ENCODE data around the gene COMMD7.

The COMMD7 gene

GRCh38 chr20:32672982-32673851, 70.0 kb downstream of the COMMD7 start:
- DNase-seq = peak; percentile 17

- DNase-seq = peak; percentile 88
Observed at GRCh38 chr20:32672394-32672981, 70.8 kb downstream of the COMMD7 start.

GRCh38 chr20:32670773-32671455, 72.4 kb downstream of the COMMD7 start:
- peak; percentile 12 for DNase-seq

GRCh38 chr20:32667027-32667426, 76.2 kb downstream of the COMMD7 start:
- no peak for DNase-seq

- DNase-seq = peak; percentile 8
Observed at GRCh38 chr20:32664678-32665159, 78.5 kb downstream of the COMMD7 start.

- no peak for DNase-seq
Observed at GRCh38 chr20:32664012-32664677, 79.1 kb downstream of the COMMD7 start.

GRCh38 chr20:32663335-32664011, 79.8 kb downstream of the COMMD7 start:
- DNase-seq = no peak

GRCh38 chr20:32661820-32662528, 81.3 kb downstream of the COMMD7 start:
- DNase-seq = no peak

GRCh38 chr20:32660661-32661060, 82.6 kb downstream of the COMMD7 start:
- no peak for DNase-seq

- DNase-seq = no peak
Observed at GRCh38 chr20:32656827-32657226, 86.4 kb downstream of the COMMD7 start.

GRCh38 chr20:32655903-32656512, 87.3 kb downstream of the COMMD7 start:
- no peak for DNase-seq

- DNase-seq = peak; percentile 76
Observed at GRCh38 chr20:32652739-32653526, 90.3 kb downstream of the COMMD7 start.

Data from inflammatory macrophage treated with lipopolysaccharide for 4 hours (primary cell).